MM.1S (cell line): Measurements from ENCODE around the gene ABCA3.

Source experiments
- CTCF ChIP-seq: fragments of 300-600 bp; sonication (generic); IDR thresholded peaks from 2 replicates; pipeline ENCODE4 v1.5.1; 2016; ENCODE audit warnings: antibody characterized with exemption, low read length, mixed read lengths
- EZH2 ChIP-seq: fragments of 300-600 bp; sonication (generic); optimal IDR thresholded peaks from 2 replicates; pipeline ENCODE3; 2017; ENCODE audit warnings: low read depth, mild to moderate bottlenecking, antibody characterized with exemption, low read length, mixed read lengths

- TF ChIP-seq CTCF (no peak), EZH2 (no peak)
These were observed 25.1 kb upstream of the ABCA3 start for GRCh38 chr16:2365397-2366294.
